Omental fat pad (tissue), 4 donors: ENCODE data around the gene MTA3. TPM values are rescaled to one million over a fixed set of nuclear protein-coding genes. Genes with fewer than 3 reads are reported as not detected.

Experiments used
- ATAC-seq: fragments of 150-250 bp; one replicate; pipeline ENCODE4 v1.9.1; 2016; ENCODE audit warnings: mild to moderate bottlenecking, moderate library complexity; ENCODE audit not compliant: low FRiP score
- DNase-seq: peaks from one replicate; pipeline ENCODE4 v3.0.0-alpha.2; 2019; ENCODE audit warnings: low spot score
- CTCF ChIP-seq, 3 donors: fragments of 450-650 bp; IDR thresholded peaks; one replicate each; pipeline ENCODE4 v1.5.1; 2016 to 2017; ENCODE audit warnings: antibody characterized with exemption in 3 of 3, mild to moderate bottlenecking in 3 of 3, moderate library complexity in 2 of 3
- total RNA-seq, 4 donors: library from RNA; depleted of rRNA; stranded (reverse); fragments of >200 nt; gene quantifications; one replicate each; pipeline ENCODE4 v1.1.0, GENCODE V29; 2016

The MTA3 gene
- total RNA-seq, 4 donors from 2014 or later = 10.8 to 36.6 (median 25.2) TPM

GRCh38 chr2:42775186-42775585 lies 206.8 kb downstream of the MTA3 start:
- no peak for ATAC-seq
- DNase-seq = no peak
- no peak for TF ChIP-seq CTCF (IDR thresholded peaks at IDR 0.05)

- no peak for TF ChIP-seq CTCF (IDR thresholded peaks at IDR 0.05)
- DNase-seq = no peak
- no peak for ATAC-seq
These were observed 207.4 kb downstream of the MTA3 start for GRCh38 chr2:42775810-42776209.

GRCh38 chr2:42777883-42778805 lies 209.7 kb downstream of the MTA3 start:
- ATAC-seq (no peak), DNase-seq (no peak)
- no peak for TF ChIP-seq CTCF (IDR thresholded peaks at IDR 0.05)

GRCh38 chr2:42781181-42781580 lies 212.7 kb downstream of the MTA3 start:
- DNase-seq (no peak), ATAC-seq (no peak)
- TF ChIP-seq CTCF (IDR thresholded peaks at IDR 0.05) = no peak

- TF ChIP-seq CTCF (IDR thresholded peaks at IDR 0.05) = no peak
- ATAC-seq (no peak), DNase-seq (no peak)
These were observed 215.1 kb downstream of the MTA3 start for GRCh38 chr2:42783511-42783910.

DNA sequence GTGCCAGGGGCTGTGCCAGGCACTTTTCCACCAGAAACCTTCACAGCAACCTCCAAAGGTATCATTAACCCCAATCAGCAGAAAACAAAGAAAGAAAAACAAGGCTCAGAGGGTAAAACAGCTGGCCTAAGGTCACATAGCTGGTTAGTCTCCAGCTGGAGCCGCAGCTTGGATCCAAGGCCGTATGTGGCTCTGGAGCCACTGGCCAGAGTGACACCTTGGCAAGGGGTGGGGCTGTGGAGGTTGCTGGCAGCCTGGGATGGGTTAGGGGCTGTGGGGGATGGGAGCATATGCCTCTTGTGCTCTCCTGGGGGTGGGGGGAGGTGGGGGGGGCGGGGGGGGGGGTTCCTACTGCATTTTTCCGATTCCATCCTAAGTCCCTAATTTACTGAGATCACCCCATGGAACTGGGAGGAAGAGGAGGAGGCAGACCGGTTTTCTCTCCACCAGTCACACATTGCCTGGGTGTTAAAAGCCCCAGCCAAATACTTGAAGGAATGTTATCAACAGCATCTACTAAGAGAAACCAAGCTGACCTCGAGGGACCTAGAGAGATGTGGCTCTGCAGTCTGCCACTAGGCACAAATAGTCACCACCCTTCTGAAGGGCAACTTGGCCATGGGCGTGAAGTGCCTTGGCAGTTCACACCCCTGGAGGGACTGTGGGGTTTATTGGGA lies 215.9 kb downstream of the MTA3 start:
- DNase-seq (no peak), ATAC-seq (no peak)
- no peak for TF ChIP-seq CTCF (IDR thresholded peaks at IDR 0.05)
